ENCODE measurements around the gene TMEM250. TPM values are rescaled to one million over a fixed set of nuclear protein-coding genes. Genes with fewer than 3 reads are reported as not detected.
"Not testable (repeated sequence)": the region's sequence is repeated elsewhere in the genome, so short reads cannot be mapped to it uniquely, and the experiment has no call there.

TMEM250 gene, protein sequence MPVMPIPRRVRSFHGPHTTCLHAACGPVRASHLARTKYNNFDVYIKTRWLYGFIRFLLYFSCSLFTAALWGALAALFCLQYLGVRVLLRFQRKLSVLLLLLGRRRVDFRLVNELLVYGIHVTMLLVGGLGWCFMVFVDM
- total RNA-seq (2014; rRNA removed; shearing (Covaris generic)), result 12.5 and 20.3 TPM in 2 replicates

DNA sequence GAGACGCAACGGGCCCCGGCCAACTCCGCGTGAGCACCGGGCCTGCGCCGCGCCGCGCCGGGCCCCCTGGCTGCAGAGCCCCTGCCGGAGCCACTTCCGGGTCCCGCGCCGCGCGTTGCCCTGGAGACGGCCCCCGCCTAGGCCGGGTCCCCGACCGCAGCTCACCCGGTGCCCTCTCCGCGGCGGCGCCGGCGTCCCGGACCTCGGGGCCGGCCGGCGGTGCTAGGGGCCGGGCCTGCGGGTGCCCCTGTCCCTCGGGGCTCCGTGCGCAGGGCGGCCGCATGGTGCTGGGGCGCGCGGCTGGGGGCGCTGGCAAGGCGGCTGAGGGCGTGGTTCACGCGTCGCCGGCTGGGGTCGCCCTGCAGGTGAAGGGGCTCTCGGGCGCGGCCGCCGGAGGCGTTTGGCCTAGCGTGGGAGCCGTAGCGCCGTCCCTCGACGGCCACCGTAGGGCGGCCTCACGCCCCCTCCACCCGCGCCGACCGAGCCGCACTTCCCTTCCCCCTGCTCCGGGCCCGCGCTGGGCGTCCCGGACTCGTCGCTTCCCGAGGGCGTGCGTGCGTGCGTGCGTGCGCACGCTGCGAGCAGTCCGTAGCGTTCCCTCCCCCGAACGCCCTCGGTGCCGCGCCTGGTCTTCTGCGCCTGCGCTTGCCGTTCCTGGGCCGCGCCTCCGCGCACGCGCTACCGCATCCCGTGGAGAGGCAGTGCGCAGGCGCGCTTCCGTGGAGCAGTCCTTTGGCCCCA is at the start of gene TMEM250:
TMEM250 (minus strand) TSS at position 556 of the 741 bp plus-strand sequence. CDS start 1,975 bp downstream, outside the sequence.
- DNase-seq (ENCODE audit: low spot score), result peak; percentile 96

DNA sequence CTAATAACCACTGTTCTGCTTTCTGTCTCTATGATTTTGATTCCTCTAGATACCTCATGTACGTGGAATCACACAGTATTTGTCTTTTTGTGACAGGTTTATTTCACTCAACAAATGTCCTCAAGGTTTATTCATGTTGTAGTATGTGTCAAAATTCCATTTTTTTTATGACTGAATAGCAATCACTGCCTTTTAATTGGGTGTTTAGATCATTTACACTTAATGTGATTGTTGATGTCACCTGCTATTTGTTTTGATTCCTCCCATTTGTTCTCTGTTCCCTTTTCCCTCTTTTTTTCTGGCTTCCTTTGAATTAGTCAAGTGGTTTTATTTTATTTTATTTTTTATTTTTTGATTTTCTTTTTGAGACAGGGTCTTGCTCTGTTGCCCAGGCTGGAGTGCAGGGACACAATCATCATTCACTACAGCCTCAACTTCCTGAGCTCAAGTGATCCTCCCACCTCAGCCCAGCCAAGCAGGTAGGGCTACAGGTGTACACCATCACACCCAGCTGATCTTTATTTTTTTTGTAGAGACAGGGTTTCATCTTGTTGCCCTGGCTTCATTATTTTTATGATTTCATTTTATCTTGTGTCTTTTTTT is 44.7 kb upstream of the TMEM250 start:
- DNase-seq (ENCODE audit: low spot score), result no peak

DNA sequence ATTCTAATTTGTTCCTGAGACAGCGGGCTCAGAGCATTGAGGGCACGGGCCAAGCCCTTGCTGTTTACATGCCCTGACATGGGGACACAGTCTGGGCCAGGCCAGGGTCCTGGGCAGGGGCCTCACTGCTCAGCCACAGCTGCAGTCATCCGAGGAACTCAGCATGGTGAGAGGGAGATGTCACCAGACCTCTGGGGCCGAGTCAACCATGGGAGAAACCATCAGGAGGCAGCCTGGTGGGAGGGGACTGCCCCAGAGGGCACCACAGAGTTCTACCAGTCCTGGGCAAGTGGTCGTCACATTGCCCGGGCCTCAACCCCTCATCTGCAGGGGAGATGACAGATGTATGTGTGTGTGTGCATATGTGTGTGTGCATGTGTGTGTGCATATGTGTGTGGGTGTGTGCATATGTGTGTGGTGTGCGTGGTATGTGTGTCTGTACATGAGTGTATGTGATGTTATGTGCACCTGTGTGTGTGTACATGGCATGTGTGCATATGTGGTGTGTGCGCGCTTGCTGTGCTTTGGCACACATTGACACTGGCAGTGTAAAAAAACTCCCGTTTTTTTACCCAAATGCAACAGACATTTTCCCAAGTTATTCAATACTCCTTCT is 42.4 kb upstream of the TMEM250 start:
- DNase-seq (ENCODE audit: low spot score), result no peak

DNA sequence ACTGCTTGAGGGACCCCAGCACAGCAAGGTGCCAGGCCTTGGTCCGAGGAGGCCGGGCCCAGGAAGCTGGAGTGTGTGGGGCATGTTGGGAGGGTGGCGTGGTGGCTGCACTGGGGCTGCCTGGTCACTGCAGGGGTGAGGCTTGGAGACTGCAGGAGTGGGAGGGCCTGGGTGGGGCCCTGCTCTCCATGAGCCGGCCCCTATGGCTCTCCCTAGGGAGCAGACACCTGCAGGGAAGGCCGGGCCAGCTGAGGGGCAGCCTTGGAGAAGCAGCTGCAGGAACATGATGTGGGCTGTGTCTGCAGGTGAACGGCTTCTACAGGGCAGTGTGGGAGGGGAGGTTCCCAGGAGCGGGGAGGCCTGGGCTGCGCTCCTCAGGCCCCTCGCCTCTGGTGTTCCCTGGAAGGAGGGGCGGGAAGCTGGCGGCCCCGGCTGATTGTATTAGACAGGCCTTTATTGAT is 41.7 kb upstream of the TMEM250 start:
- no peak for DNase-seq (ENCODE audit: low spot score)

DNA sequence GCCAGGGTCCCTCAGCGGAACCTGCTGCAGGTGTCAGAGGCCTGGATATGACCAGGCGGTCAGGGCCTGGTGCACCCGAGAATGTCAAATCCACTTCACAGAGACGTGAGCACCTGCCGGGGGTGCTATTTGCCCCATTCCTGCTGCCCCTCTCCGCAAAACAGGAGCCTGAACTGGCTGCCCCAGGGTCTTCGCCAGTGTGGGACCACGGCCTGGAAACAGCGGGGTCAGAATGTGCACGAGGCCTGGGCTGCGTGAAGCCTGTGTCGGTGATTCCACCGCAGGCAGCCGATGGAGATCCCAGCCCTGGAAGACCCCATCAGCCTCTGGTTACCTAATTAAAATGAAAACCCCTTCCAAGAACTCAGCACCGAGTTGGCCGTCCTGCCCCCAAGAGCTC is 41.2 kb upstream of the TMEM250 start:
- DNase-seq (ENCODE audit: low spot score), result no peak

DNA sequence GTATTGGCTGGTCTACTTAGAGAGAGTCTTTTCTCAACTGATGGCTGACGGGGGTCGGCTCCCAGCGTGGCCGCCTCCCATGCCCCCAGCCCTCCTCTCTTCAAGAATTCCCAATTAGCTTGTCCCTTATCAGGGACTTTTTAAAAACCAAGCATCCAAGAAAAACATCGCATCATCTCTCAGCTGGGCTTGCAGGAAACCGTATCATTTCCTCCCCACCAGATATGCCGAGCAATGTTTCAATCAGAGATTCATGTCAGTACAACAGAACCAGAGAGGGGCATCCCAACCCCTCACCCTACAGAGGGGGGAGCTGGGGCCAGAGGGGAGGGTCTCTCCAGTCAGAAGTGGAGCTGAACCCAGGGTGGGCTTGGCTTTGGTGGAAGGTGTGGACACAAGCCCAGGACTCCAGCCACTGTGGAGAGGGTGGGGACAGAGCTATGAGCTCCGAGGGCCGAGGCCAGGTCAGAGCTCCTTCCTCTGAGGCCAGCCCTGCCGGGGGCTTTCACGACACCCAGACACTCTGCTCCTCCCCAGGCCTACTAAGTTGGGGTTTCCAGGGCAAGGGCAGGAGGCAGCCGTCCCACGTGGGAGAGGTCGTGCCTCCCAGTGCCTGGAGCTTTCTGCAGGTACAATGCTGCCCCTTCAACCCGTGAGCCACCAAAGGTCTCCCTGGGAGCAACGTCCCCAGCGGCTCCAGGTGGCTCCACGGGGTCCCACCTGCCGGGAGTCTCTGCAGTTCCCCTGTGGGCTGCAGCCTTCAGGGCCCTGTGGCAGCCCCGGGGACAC is 39.0 kb upstream of the TMEM250 start:
- DNase-seq (ENCODE audit: low spot score), result no peak

DNA sequence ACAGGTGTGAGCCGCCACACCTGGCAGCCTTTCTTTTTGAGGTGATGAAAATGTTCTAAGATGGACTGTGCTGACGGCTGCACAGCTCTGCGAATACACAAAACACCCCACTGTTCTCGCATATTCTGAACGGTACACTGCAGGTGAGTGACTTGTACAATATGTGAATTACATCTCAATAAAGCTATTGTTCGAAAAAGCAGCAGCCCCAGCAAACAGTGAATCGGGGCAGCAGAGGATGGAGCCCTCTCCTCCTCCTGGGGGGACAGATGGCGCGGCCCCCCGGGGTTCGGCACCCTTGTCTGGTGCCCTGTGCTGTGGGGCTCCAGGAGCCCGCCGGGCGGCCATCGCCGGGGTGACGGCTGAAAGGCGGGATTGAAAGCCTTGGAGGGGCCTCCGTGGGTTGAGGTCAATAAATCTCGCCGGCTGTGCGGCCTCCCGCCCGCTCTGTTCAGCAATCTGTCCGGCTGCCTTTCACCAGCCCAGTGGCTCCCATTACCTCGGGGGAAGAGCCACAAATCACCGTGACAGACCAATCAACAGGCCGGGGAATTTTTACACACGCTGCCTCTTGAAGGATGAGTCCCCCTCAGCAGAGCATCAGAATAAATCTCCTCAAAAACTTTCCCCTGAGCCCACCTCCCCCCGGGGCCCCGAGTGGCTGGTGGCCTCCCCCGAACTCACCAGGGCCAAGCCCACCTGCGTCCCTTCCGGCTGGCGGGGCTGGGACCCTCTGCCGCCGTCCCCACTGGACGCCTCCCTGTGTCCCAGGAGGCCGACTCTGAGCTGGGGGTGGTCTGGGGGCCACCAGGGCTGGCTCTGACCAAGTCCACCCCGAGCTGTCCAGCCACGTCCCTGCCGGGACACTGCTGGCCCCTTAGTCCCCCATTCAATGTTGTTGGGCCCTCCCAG is 37.8 kb upstream of the TMEM250 start:
- DNase-seq (ENCODE audit: low spot score), result no peak

DNA sequence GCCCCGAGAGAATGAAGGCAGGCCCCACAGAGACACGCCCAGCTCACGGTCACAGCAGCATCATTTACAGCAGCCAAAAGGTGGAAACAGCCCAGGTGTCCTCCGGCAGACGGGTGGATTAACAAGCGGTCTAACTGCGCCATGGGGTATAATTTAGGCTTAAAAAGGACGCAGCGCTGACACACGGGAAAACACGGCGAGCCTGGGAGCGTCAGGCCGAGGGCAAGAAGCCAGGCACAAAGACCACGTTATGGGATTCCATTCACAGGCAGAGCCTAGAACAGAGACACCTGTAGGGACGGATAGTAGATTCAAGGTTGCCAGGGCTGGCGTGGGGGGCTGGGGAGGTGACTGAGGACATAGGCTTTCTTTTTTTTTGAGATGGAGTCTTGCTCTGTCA is 36.9 kb upstream of the TMEM250 start:
- no peak for DNase-seq (ENCODE audit: low spot score)

DNA sequence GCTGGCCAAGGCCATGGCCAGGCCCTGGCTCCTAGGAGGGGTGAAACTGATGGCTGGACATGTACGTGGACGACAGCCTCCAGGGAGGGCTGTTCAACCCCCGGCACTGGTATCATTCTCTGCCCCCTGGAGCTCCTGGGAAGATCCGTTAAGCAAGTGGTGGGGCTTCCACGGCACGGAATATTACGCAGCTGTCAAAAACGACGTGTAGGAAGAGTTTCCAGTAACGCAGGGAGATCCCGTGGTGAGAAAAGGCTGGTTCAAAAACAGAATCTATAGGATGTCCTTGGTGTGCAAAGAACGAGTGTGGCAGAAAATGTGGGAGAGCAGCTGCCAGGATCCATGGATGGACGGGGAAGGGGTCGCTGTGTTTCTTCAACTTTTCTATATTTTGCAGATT is 36.3 kb upstream of the TMEM250 start:
- no peak for DNase-seq (ENCODE audit: low spot score)

DNA sequence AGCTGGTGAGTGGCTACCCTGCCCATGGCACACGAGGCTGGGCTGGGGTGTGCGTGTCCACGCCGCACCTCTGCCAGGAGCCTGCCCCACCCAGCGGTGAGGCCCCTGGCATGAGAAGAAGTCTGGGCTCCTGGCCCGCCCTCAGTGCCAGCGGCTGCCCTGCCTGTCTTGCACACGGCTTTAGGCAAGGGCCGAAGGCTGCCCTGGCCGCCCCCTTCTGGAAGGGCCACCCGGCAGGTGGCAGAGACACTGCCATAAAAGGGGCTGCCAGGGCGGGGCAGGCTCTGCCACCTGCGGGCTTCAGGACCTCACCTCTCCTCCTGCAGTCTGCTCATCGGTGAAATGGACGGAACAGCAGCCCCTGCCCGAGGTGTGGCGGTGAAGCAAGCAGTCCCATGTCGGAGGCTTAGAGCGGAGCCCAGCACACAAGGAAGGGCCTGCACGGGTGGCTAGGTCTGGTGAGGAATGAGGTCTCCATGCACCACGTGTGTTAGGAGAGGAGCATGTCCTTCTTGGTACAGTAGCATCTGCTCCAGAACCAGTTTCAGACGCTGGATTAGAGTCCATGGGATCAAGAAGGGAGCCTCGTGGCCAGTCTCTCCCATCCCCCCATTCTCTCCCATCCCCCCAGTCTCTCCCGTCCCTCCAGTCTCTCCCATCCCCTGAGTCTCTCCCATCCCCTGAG is 34.8 kb upstream of the TMEM250 start:
- no peak for DNase-seq (ENCODE audit: low spot score)

DNA sequence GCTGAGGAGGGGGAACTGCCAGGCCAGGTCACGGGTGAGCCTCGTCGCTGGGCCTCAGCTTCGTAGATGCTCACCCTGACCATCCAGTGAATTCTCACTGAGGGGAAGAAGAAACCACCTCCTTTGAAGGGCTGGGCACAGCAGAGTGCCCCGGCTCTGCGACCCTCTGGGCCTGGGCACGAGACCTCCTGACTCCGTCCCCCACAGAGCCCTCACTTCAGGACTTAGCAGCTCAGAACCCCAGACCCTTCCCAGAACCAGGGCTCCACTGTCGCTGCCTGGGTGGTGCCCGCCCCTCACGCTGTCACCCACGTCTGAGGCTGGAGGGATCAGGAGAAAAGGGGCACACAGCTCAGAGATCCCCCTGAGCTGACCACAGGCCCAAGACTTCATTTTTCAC is 34.3 kb upstream of the TMEM250 start:
- DNase-seq (ENCODE audit: low spot score), result no peak

DNA sequence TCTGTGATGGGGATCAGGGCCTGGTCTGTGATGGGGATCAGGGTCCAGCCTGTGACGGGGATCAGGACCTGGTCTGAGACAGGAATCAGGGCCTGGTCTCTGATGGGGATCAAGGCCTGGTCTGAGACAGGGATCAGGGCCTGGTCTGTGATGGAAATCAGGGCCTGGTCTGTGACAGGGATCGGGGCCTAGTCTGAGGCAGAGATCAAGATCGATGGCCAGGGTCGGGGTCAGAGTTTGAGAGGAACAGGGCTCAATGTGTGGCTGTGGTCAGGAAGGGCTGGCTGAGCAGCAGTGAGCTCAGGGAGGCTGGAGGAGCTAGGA is 33.8 kb upstream of the TMEM250 start:
- DNase-seq (ENCODE audit: low spot score), result no peak

DNA sequence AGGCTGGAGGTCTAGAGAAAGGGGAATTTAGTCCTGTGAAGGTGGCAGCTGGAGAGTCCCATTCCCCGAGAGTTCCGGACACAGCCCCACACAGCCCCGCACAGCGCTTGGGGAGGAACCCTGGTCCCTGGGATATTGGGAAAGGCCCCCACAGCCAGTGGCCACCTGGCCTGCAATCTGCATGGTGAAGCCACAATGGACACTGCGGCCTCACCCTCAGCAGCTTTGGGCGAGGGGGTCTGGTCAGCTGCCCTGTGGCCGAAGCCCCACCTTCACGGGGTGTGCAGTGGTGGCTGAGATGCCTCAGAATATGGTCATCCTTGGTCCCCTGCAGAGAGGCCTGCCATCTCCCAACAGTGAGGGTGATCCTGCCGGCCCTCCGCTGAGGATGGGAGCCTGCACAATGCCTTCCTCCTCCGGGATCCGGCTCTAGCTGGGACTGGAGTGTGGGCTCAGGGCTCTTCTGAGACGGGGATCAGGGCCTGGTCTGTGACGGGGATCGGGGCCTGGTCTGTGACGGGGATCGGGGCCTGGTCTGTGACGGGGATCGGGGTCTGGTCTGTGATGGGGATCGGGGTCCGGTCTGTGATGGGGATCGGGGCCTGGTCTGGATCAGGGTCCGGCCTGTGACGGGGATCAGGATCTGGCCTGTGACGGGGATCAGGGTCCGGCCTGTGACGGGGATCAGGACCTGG is 33.3 kb upstream of the TMEM250 start:
- no peak for DNase-seq (ENCODE audit: low spot score)

DNA sequence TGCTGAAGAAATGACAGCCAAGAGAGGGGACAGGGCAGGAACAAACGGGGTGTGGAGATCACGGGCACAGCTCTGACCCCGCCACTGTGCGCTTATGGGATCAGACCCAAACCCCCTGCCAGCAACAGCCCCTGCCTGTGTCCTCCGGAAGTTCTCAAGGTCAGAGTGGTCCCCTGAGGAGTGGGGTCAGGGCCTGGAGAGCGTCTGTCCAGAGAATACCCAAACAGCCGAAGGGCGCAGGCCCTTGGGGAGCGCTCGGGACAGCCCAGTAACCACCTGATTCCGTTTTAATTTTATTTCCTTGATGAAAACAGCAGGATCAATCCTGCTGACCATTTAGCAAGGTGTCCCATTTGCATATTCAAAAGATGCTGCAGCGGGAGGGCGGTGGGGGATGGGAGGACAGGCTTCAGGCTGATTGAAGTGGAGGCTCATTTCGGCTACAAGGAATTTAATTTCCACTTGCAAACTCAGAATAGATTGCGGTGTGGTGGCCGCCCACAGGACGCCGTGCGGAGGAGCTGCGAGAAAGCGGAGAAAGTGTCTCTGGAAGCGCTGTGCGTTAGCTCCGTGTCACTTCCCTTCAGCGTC is 32.6 kb upstream of the TMEM250 start:
- DNase-seq (ENCODE audit: low spot score), result no peak

DNA sequence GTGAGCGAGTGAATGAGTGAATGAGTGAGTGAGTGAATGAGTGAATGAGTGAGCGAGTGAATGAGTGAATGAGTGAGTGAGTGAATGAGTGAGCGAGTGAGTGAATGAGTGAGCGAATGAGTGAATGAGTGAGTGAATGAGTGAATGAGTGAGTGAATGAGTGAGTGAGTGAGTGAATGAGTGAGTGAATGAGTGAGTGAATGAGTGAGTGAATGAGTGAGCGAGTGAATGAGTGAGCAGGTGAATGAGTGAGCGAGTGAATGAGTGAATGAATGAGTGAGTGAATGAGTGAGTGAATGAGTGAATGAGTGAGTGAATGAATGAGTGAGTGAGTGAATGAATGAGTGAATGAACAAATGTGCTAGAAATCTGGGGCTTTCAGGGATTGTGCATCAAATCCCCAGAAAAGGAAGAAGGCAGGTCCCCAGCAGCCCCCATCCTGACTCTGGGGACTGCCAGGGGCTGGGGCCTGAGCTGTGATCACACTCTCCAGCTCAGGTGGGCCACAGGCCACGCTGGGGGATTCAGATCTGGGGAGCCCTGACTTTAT is 32.1 kb upstream of the TMEM250 start:
- not testable (repeated sequence) for DNase-seq (ENCODE audit: low spot score)

DNA sequence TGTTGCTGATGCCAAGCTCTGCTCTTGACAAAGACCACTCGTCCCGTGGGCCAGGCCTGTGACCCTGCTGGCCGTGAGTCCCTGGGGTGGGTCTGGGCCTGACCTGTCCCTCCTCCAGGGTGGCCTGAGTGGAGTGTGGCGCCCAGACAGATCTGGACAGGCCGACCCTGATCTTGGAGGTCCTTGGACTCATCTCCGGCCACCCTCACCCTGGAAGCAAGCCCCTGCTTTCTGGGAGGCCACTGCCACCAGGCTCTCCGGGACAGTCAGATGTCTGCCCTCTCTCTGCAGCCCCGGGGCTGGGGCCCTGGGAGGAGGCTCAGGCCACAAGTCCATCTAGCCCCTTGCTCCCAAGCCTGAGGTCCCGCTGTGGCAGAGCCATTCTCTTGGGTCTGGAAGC is 31.2 kb upstream of the TMEM250 start:
- DNase-seq (ENCODE audit: low spot score), result no peak

DNA sequence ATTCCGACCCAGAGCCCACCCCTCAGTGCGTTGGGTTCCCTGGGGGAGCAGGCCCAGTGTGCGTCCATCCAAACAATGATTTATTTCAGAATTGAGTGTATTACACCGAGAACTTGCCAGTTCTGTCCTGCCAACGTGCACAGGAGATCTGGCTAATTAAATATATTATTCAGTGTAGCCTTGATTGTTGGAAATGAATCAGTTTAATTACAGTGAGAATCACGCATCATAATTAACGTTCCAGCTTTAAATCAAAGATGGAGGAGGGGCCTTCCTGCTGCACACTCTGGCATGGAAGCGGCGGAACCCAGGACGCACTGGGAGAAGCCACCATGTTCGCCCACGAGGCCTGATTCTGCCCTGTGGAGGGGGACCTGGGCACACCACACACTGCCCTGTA is 30.7 kb upstream of the TMEM250 start:
- no peak for DNase-seq (ENCODE audit: low spot score)

DNA sequence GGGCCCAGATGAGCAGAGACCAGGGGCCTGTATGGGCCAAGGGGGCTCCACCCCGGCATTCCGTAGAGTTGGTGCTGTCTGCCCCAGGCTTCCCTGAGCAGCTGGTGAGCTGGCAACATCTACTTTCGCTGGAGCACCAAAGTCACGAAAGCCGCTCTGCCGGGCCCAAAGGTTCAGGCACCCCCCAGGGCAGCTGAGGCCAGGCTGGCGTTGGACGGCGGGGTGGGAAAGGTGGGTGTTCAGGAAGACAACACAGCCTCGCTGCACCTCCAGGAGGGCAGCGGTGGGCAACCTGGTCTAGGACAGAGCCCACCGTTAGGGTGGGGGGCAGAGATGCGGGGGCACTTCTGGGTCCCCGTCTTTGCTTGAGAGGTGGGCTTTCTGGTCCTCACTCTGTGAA is 30.1 kb upstream of the TMEM250 start:
- DNase-seq (ENCODE audit: low spot score), result no peak

Measured in H4 (cell line).